Stimulated activated CD8-positive, alpha-beta memory T cell treated with anti-CD3 and anti-CD28 coated beads, Interleukin-15, amount 100 ng/mL, for 1 hour (primary cell): ENCODE measurements around the gene FASTK.
"Not testable (repeated sequence)": the region's sequence is repeated elsewhere in the genome, so short reads cannot be mapped to it uniquely, and the experiment has no call there.

Source experiments
- DNase-seq: peaks from one replicate; pipeline ENCODE4 v3.0.0-alpha.2; 2020; ENCODE audit warnings: low read depth

The FASTK gene

DNA sequence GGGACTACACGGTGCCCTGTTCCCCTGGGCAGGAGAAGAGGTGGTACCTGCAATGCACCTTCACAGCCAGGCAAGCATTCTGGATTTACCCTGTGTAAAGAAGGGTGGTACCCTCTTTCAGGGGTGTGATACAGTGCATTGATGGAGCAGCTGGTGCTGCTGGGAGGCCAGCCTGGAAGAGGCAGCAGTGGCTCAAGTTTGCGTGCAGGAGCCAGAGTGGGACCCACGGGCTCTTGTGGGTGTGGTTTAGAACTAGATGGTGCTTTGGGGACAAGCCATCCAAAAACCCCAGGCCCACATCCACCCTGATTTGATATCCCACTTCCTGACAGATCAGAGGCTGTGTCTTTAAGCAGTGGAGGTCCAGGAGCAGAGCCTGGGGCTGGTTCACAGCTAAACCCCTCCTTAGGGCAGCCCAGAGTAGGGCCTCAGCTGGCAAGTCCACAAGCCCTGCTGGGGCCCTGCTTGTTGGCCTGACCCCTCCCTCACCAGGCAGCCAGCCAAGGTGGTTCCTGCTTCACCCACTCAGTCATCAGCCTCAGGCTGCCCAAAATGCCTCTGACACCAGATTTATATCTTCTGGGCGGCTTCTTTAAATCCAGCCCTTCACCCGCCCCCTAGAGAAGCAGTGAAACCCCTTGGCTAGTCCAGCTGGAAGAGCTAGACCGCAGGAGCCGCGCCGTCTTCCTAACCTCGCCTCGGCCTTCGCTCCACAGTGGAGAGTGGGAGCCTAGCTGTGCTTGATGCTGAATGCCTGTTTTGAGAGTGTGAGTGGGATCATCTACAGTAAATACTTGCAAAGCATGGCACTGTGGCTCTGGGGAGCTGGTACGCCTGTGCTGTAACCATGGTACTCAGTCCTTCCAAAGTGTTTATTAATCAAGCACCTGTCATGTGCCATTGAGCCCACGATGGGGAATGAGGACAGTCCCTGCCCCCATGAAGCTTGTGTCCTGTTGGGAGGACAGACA lies 33.7 kb downstream of the FASTK start:
- no peak for DNase-seq

DNA sequence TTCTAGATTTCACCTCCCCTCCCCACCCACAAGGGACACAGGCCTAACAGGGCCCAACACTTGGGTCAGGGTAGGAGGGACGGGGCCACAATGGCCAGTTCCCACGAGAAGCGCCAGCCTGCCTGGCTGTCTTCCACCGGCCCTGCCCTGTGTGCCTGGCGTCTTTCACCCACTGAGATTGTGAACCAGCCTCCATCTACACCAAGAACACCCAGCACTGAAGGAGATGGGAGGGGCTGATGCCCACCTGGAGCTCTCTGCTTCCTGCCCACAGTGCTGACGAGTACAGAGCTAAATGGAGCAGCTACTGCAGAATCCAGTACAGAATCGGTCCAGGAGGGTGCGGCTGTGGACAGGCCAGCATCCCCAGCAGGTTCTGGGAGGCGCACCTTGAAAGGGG lies 34.6 kb downstream of the FASTK start:
- no peak for DNase-seq

DNA sequence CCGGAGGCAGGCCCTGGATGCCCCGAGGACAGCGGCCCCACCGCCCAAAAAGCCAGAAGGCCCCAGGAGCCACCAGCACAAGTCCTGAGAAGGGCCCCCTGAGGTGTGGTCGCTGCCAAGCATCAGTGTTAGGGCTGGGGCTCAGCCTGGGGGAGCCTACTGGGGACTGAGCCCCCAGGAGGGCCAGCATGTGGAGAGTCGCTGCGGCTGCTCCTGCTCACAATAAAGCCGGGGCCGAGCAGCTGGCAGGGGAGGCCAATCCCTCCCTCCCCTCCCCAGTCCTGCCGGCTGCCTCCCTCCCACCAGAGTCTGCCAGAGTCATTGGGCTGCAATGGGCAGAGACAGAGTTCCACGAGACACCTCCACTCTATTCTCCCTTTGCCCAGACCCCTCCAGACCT lies 35.3 kb downstream of the FASTK start:
- no peak for DNase-seq

DNA sequence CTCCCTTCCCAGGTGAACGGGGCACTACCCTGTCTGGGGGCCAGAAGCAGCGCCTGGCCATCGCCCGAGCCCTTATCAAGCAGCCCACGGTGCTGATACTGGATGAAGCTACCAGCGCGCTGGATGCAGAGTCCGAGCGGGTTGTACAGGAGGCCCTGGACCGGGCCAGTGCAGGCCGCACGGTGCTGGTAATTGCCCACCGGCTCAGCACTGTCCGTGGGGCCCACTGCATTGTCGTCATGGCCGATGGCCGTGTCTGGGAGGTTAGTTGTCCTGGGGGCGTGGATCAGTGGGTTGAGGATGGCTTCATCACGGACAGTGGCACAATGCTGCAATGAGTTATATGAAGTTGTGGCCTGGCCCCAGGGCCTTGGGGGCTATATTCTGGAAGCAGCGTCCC lies 36.6 kb downstream of the FASTK start:
- DNase-seq: no peak

DNA sequence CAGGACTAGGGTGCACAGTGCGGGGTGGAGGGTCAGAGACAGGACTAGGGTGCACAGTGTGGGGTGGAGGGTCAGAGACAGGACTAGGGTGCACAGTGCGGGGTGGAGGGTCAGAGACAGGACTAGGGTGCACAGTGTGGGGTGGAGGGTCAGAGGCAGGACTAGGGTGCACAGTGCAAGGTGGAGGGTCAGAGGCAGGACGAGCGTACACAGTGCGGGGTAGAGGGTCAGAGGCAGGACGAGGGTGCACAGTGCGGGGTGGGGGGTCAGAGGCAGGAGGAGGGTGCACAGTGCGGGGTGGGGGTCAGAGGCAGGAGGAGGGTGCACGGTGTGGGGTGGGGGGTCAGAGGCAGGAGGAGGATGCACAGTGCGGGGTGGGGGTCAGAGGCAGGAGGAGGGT lies 37.2 kb downstream of the FASTK start:
- not testable (repeated sequence) for DNase-seq

DNA sequence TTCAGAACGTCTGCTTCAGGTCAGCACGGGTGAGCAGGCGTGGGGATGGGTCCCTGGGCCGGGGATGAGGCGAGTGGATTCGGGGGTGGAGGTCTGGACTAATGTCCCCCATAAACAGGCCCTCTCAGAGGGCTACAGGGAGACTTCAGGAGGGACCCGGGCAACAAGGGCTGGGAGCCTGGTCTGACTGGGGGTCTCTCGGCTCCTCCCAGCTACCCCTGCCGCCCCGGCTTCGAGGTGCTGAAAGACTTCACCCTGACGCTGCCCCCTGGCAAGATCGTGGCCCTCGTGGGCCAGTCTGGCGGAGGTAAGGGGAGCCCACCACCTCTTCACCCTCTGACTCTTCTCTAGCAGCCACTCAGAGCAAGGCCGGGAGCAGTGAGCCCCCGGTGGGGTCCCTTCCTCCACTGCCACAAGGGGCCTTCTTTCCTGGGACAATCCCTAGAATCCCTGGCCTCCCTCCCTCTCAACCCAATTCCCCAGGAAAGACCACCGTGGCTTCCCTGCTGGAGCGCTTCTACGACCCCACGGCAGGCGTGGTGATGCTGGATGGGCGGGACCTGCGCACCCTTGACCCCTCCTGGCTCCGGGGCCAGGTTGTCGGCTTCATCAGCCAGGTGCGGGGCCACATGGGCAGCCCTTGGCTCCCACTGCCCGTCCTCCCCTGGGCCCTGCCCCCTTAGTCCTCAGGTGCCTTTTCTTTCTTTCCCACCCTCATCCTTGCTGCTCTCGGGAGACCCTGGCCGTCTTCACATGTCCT lies 39.8 kb downstream of the FASTK start:
- DNase-seq: no peak

DNA sequence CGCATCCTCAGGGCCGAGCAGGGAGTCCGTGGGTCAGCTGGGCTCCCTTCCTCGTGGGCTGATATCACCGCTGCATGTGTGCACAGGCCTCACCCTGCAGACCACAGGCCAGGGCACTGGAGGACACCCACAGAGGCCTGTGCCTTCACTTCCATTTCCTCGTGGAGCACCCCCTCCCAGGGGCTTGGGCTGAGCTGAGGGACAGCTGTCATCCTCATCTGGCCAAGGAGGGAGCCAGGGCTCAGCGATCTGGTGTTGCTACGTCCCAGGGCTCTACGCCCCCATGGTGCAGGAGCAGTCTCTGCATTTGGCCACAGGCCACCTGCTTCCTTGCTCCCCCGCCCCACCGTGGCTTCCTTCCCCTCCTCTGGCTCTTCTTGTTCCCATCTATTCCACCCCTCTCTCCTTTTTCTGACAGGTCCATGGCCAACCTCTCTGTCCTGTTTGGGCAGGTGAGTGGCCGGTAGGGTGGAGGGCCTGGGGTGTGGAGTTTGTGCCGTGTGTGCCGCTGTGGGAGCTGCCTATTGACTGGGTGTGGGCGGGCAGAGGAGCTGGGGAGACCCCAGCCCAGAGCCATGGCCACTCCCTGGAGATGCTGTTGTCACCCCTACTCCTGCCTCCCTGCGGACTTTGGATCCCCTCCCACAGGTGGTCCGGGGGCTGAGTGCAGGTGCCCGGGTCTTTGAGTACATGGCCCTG lies 40.6 kb downstream of the FASTK start:
- DNase-seq: no peak

DNA sequence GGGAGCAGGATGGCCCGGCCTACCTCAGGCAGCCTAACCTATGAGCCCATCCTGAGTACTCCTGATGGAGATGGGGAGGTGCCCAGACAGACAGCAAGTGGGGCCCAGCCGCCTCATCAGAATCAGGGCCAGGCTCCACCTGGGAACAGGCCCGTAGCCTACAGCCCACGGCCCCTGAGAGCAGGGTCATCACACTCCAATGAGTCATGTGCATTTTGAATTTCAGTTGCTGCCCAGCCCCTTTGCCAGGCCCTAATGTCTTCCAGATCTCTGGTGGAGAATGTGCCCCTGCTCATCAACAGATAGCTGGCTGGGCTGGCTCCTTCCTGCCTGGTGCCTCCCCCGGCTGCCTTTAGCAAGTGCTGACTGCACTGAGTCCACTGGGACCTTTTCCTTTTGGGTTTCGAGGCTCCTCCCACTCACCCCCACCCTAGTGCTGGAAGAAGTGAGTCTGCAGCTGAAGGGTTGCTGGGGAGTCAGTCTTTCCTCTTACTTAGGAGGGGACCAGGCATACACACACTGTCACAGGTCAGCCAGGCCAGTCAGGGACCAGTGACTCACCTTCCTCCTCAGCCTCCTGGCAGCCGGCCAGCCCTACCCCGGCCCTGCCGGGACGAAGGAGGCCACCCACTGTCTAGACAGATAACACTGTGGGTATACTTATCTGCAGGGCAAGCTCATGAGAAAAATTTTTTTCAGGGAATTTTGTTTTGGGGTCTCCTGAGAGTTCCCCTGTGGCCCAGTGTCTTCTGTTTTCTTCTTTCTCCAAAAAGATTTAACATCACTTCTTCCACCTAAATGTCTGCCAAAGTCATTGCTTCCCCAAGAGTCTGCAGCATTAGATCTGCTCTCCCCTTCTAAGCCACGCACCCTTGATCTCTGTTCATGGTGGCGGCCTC lies 41.4 kb downstream of the FASTK start:
- no peak for DNase-seq

DNA sequence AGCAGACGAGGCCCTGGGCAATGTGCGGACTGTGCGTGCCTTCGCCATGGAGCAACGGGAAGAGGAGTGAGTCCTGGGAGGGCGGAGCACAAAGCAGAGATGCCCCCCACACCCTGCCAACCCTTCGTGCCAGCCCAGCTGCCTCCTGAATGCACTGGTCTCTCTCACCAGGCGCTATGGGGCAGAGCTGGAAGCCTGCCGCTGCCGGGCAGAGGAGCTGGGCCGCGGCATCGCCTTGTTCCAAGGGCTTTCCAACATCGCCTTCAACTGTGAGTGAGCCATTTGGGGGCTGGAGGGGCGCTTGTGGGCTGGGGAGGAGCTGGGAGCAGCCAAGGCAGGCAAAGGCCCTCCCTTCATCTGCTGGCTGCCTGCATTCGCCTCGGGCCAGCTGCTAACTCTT lies 44.7 kb downstream of the FASTK start:
- no peak for DNase-seq

DNA sequence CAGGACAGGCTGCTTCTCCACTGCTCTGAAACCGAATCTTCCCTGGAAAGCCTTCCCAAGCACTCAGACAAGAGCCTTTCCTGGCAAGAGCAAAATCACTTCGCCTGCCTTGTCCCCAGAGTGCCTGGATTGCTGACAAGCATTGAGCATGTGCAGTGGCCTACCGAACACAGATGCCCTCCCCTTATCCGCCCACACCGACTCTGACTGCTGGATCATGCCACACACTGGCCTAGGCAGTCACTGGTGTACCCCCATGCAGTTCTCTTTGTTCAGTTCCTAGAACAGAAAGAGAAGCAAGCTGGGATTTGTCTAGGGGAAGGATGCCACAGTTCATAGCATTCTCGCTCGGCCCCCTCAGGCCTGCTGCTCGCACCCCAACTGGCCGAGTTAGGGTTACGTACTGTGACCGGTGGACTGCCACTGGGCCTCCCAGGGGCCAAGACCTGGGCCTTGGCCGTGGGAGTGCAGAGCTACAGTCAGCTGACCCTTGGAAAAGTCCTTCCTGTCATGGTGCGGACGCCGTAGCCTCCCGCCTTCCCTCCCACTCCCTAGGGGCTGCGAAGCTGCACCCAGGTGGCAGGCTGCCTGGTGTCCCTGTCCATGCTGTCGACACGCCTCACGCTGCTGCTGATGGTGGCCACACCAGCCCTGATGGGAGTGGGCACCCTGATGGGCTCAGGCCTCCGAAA lies 45.4 kb downstream of the FASTK start:
- no peak for DNase-seq

DNA sequence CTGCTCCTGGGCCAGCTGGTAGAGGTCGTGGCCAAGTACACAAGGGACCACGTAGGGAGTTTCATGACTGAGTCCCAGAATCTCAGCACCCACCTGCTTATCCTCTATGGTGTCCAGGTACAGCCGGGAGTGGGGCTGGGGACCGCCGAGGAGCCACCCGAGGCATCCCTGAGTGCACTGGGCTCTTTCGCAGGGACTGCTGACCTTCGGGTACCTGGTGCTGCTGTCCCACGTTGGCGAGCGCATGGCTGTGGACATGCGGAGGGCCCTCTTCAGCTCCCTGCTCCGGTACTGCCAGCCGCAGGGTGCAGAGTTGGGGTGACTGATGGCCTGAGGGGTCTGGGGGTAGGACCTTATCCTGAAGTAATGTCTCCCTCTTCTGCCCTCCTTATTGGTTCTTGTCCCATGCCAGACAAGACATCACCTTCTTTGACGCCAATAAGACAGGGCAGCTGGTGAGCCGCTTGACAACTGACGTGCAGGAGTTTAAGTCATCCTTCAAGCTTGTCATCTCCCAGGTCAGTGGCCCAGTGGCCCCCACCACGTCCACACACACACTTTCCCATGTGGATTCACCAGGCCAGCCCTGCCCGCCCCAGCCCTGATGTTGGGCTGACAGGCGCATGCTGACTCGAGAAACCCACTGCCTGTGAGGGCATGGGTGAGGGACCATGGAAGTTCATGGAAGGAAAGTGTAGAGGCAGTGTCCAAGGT lies 46.1 kb downstream of the FASTK start:
- no peak for DNase-seq

DNA sequence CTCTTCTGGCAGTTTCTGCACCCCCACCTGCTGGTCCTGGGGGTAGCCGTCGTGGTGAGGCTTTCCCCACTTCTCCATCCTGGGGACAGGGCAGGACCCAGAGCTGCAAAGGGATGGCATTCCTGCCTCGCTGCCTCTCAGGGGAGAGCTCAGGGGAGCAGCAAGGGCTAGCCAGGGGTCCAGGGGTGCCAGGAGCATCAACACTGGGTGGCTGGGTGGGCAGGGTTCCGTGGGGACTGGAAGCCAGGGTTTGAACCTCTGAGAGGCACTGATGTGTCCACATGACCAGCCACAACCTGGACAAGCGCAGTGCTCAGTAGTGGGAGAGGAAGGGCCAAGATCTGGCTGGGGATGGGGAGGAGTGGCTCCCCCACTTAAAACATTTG lies 46.8 kb downstream of the FASTK start:
- DNase-seq: no peak

DNA sequence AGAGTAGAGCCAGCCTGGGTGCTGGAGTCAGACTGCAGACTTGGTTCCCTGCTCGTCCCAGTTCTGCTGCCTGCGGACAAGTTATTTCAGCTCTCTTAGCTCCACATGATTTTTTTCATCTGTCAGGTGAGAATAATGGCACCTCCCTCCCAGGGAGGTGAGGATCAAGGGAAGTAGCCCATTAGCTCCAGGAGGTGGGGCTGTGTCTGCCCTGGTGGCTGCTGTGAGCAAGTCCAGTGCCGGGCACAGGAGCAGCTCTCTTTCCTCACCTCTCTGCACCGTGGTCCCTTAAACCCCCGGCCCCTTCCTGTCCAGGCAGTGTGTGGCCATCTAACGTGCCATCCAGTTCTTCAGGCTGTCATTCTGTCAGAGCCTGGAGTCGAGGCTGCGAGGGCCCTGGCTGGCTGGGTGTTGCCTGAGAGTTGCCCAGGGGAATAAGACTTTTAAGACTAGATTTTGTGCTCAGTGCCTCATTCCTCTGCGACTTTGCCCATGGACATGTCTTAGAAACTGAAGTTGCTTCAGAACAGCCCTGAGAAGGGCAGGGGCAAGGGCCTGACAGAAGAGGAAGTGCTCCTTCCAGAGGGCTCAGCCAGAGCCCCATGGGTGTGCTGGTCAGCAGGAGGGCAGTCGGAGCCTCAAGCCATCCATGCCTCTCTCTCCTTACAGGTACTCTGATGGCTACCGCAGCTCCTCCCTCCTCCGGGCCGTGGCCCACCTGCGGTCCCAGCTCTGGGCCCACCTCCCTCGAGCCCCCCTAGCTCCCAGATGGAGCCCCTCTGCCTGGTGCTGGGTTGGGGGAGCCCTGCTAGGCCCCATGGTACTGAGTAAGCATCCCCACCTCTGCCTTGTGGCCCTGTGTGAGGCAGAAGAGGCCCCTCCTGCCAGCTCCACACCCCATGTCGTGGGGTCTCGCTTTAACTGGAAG lies 47.4 kb downstream of the FASTK start:
- no peak for DNase-seq

DNA sequence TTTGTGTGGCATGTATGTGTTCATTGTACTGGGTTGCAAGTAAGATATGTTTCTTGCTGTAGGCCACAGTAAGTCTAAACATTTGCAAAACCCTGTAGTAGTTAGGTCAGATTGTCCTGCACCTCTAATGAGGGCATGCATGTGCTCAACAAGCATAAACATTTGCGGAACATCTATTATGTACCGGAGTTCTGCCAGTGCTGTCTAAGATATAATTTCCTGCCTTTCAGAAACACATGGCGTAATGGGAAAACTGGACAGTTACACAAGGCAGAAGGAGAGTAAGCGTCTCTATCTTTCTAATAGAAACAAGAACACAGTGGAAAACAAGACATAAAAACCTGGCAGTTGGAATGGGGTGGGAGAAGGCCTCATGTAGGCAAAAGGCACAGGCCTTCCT lies 49.6 kb downstream of the FASTK start:
- no peak for DNase-seq

DNA sequence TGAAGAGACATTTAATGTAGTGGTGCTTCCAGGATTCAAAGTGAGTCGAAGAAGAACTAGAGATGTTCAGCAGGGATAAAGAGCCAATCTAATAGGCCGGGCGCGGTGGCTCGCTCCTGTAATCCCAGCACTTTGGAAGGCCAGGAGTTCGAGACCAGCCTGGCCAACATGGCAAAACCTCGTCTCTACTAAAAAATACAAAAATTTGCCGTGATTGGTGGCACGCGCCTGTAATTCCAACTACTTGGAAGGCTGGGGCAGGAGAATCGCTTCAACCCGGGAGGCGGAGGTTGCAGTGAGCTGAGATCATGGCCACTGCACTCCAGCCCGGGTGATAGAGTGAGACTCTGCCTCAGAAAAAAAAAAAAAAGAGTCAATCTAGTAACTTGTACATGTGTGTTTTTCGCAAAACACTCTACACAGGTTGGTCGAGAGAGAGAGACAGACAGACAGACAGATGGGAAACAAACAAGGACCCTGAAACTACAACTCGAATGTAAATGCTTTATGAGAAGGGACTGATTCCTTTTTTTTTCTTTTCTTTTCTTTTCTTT lies 51.6 kb downstream of the FASTK start:
- DNase-seq: no peak

DNA sequence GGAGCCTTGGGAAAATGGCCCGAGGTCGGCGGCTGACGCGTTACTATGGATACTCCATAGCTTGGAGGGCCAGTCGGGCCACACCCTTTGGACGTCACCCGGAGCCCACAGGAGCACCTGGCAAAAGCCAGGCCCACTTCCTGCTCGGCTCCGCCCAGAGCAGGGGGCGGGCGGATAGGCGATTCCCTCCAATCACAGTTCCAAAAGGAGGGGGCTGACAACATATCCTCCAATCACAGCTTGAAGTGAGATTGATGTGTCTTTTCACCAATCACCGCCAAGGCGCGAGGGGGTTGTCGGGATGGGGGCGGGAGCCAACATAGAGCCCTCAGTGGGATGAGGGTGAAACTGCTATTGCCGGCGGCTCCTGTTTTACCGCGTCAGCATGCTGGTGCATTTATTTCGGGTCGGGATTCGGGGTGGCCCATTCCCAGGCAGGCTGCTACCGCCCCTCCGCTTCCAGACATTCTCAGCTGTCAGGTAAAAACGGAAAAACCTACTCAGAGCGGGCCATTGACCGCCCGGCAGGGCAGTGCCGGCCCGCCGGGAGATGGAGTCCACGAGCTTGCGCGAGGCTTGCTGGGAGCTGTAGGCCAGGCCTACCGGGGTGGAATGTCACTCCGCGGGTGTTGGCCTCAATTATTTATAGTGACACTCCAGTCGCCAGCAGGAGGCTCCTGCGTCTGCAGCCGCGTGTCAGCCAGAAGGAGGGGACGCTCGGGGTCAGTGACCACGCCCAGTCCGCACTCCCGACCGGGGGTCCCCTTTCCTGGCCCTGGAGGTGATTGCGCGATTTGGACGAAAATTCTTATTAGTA lies 52.3 kb downstream of the FASTK start, which contains the start of gene ABCB8:
ABCB8 (plus strand) TSS at position 320 of the 817 bp plus-strand sequence; CDS start at position 386, 66 bp downstream.
- DNase-seq: peak; percentile 98

DNA sequence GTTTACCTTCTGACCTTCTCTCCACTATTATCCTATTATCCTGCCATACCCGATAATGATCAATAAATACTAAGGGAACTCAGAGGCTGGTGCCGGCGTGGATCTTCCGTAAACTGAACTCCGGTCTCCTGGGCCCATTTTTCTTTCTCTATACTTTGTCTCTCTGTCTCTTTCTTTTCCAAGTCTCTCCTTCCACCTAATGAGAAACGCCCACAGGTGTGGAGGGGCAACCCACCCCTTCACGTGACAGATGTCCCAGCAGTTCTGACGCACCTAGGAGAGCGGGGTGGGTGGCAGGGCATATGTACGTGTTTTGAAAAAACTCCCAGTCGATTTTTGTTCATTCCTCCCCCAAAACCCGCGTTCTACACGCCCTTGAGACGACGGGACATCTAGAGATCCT lies 52.9 kb downstream of the FASTK start:
- not testable (repeated sequence) for DNase-seq
